Omental fat pad (tissue), 4 donors: ENCODE results near the gene HIP1R. TPM values are rescaled to one million over a fixed set of nuclear protein-coding genes. Genes with fewer than 3 reads are reported as not detected.
A peak's percentile ranks its signal among the peaks of the same experiment; 100 is the strongest.
"Not testable (repeated sequence)": the region's sequence is repeated elsewhere in the genome, so short reads cannot be mapped to it uniquely, and the experiment has no call there.

Experiments used
- ATAC-seq: fragments of 150-250 bp; one replicate; pipeline ENCODE4 v1.9.1; 2016; ENCODE audit warnings: mild to moderate bottlenecking, moderate library complexity; ENCODE audit not compliant: low FRiP score
- DNase-seq: peaks from one replicate; pipeline ENCODE4 v3.0.0-alpha.2; 2019; ENCODE audit warnings: low spot score
- total RNA-seq, 4 donors: library from RNA; depleted of rRNA; stranded (reverse); fragments of >200 nt; gene quantifications; one replicate each; pipeline ENCODE4 v1.1.0, GENCODE V29; 2016
- TF ChIP-seq, protein P1 (sequence below), 3 donors: fragments of 450-650 bp; IDR thresholded peaks; one replicate each; pipeline ENCODE4 v1.5.1; 2016 to 2017; ENCODE audit warnings: antibody characterized with exemption in 3 of 3, mild to moderate bottlenecking in 3 of 3, moderate library complexity in 2 of 3

Gene HIP1R
- total RNA-seq, 4 donors from 2014 or later = 11.4 to 65.6 (median 22.2) TPM

GRCh38 chr12:122895320-122895703, 60.1 kb downstream of the HIP1R start:
- TF ChIP-seq, protein P1, sequence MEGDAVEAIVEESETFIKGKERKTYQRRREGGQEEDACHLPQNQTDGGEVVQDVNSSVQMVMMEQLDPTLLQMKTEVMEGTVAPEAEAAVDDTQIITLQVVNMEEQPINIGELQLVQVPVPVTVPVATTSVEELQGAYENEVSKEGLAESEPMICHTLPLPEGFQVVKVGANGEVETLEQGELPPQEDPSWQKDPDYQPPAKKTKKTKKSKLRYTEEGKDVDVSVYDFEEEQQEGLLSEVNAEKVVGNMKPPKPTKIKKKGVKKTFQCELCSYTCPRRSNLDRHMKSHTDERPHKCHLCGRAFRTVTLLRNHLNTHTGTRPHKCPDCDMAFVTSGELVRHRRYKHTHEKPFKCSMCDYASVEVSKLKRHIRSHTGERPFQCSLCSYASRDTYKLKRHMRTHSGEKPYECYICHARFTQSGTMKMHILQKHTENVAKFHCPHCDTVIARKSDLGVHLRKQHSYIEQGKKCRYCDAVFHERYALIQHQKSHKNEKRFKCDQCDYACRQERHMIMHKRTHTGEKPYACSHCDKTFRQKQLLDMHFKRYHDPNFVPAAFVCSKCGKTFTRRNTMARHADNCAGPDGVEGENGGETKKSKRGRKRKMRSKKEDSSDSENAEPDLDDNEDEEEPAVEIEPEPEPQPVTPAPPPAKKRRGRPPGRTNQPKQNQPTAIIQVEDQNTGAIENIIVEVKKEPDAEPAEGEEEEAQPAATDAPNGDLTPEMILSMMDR (IDR thresholded peaks at IDR 0.05) = no peak
- ATAC-seq = no peak
- DNase-seq = no peak

DNA sequence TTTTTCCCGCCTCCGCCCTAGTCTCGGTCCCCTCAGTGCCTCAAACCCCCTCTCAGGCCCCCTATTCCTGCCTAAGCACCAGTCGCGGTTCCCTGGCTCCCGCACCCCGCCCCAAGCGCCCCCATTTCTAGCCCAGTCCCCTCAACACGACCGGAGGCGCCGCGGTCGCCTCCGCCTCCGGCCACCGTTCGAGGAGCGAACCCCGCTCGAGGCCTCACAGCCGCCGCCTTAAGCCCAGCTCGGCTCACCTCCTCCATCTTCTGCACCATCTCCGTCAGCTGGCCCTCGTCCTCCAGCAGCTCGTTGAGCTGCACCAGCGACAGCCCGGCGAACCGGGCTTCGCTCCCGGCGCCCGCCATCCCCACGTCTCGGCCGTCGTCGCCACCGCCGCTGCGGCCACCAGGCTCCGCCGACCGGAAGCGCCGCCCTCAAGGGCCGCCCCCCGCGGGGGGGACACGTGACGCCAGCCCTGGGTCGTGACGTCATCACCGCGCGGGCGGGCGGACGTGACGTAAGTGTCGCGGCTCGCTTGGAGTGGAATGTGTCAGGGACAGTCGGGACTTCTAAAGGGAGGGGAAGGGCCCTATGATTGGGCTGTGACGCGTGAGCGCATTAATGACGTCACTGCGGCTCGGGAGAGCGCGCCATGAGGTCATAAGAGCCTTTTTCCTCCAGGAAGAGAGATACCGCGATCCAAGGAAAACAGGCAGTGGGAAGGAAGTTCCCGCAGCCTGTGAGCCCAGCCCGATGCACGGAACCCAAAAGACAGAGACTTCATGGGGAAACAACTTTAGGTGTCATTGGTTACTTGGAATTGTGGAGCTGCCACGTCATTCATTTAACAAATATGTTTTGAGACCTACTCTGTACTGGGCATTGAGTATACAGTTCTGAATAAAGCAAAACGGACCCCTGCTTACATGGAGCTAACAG, 60.7 kb downstream of the HIP1R start, which contains the start of gene VPS37B:
VPS37B (minus strand) TSS at position 421 of the 933 bp plus-strand sequence; CDS start at position 359, 62 bp downstream.
- TF ChIP-seq, protein P1 (IDR thresholded peaks at IDR 0.05) = no peak
- peak; percentile 91 for DNase-seq
- ATAC-seq = peak; percentile 67

GRCh38 chr12:122896662-122897061, 61.4 kb downstream of the HIP1R start:
- ATAC-seq (no peak), DNase-seq (no peak)
- TF ChIP-seq, protein P1 (IDR thresholded peaks at IDR 0.05) = no peak

DNA sequence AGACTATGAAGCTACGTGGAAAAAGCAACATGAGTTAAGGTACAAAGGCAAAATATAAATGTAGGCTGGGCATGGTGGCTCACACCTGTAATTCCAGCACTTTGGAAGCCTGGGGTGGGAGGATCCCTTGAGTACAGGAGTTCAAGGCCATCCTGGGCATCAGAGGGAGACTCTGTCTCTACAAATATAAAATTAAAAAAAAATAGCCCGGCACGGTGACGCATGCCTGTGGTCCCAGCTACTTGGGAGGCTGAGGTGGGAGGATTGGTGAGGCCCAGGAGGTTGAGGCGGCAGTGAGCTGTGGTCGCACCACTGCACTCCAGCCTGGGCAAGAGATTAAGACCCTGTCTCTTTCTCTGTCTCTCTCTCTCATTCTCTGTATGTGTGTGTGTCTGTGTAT, 64.6 kb downstream of the HIP1R start:
- DNase-seq = no peak
- ATAC-seq = no peak
- TF ChIP-seq, protein P1 (IDR thresholded peaks at IDR 0.05) = no peak

DNA sequence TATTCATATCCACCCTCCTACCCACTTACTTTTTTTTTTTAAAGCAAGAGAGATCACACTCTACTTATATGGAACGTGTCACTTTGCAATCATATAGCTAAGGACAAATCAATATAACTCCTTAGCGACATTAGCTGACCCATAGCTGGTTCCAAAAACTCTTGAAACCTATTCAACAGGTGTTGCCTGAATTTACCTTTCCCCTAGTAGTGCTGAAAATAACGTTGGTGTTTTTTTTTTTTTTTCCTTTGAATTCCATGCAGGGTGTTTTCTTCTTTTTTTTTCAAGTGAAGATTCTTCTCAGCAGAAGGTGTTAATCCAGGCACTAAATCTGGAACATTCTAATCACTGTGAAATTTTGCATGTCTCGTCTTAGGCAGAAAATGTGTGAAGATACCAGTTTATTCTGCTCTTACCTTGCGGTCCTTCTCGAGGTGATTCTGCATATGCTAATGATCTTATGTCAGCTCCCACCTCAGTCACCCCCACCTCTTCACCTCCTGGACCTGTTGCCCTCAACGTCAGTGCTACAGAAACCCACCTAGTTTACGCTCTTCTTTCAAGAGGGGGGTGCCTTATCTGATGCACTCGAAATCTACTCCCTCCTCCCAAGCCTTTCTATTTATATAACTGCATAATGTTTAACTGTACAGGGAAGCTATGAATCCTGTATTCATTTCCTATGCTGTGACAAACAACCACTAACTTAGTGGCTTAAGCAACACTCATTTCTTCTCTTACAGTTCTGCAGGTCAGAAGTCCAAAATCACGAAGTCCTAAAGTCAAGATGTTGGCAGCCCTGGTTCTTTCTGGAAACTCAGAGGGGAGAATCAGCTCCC, 67.8 kb downstream of the HIP1R start:
- no peak for DNase-seq

DNA sequence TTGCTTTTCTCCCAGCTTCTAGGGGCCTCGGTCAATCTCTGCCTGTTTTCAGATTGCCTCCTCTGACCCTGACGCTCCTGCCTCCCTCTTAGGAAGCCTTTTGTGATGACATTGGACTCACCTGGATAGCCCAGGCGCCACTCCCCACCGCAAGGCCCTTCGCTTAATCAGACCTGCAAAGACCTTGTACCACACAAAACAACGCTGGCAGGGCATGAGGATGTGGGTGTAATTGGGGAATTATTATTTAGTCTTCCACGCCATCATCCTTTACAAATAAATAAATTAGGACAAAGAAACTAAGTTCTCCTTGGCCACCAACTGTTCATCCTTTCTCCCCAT, 68.4 kb downstream of the HIP1R start:
- TF ChIP-seq, protein P1 (IDR thresholded peaks at IDR 0.05) = no peak
- DNase-seq = no peak

More for the DNA sequence above, 67.8 kb downstream of the HIP1R start:
- no peak for ATAC-seq
- TF ChIP-seq, protein P1 (IDR thresholded peaks at IDR 0.05) = no peak

DNA sequence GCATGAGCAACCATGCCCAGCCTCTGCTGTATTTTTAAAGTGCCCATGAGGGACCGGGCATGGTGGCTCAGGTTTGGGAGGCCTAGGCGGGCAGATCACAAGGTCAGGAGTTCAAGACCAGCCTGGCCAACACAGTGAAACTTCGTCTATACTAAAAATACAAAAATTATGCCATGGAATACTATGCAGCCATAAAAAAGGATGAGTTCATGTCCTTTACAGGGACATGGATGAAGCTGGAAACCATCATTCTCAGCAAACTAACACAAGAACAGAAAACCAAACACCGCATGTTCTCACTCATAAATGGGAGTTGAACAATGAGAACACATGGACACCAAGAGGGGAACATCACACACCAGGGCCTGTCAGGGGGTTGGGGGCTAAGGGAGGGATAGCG, 70.0 kb downstream of the HIP1R start:
- DNase-seq, ATAC-seq: not testable (repeated sequence)

More for the DNA sequence above, 68.4 kb downstream of the HIP1R start:
- no peak for ATAC-seq
